Stimulated activated CD4-positive, alpha-beta T cell treated with anti-CD3 and anti-CD28 coated beads, Interleukin-12 subunit alpha, Interleukin-12 subunit beta, amount 100 ng/mL, for 48 hours (primary cell): ENCODE results near the gene GPR183.
A peak's percentile ranks its signal among the peaks of the same experiment; 100 is the strongest.

Experiments
- DNase-seq, 3 donors: peaks; one replicate each; pipeline ENCODE4 v3.0.0-alpha.2; 2020; ENCODE audit warnings: low read depth in 2 of 3, low spot score in 1 of 3

GPR183 gene

DNA sequence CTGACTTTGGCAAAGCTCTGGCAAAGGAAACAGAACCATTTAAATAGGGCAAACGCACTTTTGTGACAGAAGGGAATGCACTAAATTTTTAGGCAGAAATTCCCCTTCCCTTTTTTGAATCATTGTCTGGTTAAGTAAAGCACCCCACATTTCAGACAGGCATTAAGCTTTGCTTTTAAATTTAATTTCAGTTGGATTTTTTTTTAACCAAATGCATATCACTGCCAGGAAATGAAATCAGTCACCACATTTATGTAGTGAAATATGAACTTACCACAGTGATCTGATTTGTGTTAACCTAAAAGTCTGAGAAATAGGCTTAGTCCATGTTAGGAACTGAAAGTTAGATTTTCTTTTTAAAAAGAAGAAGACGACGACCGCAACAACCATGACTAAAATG lies 10.8 kb downstream of the GPR183 start:
- no peak for DNase-seq

DNA sequence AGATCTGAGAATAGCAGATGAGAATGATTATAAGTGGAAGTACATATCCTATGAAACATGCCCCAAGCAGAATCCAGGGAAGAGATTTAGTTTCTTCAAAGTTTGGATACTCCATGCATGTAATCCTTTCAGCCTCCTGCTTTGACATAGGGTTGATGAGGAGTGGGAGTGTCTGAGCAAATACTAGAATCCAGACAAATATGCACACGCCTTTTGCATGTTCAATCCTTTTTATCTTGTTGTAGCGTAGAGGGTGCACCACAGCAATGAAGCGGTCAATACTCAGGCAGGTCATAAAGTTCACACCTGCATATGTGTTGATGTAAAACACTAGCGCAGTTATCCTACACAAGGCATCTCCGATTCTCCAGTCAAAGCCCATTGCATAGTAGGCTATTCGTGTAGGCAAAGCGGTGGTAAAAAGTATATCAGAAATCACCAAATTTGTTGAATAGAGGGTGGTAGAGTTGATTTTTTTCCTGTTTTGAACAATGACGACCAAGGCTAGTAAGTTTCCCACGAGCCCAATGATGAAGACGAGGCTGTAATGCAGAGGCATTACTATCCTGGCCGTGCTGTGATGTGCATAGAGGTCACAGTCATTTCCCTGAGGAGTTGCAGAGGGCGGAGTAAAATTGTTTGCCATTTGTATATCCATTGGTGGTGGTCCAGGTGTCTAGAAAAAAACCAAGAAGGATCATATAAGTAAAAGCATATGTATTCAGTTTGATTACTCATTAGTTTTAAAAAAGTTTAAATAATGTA lies 11.5 kb downstream of the GPR183 start:
- DNase-seq, result no peak

DNA sequence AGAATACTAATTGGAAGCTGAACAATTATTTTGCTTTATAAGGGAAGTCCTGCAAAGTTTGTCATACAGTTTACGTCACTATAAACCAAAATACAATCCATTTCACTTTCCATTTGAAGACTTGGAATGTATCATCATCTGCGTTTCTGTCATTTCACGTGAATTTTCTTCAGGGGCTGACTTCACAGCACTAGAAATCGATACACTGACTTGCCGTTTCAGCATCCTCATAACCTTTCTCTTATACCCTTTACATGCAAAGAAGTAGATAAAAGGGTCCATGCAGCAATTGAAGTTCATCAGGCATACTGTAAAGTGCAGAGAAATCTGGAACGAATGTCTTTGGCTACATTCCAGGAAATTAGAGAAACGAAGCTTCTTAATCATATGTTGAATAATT lies 12.2 kb downstream of the GPR183 start:
- no peak for DNase-seq

DNA sequence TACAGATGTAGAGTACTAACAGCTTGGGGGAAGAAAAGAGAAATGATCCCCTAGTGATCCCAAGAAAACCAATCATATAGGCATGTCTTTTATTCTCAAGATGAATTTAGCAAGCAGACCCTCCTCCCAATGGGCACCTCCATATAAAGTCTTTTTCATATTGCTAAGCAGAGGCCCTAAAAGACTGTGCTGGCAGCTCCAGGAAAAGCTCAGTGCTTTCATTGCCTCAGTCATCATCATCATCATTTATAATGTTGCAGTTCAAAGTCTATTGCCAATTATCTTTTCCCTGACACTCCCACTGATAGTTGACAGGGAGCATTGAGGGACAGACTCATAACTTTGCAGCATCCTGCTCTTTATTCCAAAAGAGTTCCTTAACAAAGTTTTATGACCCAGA lies 13.0 kb downstream of the GPR183 start:
- DNase-seq, result no peak

DNA sequence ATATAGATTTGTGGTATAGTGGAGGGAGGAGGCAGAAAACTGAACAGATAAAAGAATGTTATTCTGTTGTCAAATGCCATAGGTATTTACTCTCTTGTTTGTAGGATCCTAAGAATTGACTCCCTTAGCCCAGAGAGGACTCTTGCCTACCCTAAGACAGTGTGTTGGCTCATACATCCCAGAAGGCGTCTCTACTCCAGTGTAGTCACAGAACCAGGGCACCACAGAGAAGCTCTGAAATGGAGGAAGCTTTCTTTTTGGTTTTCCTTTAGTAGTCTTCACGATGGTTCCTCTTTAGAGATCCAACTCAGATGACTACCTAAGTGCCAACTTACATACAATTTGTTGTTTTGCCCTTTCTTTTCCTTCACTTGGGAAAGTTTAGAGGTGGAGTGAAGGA lies 14.0 kb downstream of the GPR183 start:
- no peak for DNase-seq

DNA sequence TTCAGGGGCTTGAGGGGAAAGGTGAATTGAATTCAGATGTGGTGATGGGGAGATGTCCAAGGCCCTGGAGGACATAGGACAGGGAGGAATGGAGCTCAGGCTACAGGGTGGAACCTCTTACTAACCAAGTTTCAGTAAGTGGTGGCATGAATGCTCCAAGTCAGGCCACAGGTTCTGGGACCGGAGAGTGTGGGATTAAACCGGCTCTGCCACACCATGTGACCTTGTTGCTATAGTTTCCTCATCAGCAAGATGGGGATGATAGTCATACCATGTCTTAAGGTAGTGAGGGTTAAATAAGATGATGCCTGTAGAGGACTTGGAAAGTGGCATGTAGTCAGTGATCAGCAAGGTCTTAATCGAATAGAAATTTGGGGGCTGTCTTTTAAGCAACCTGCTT lies 16.3 kb downstream of the GPR183 start:
- DNase-seq, result no peak

DNA sequence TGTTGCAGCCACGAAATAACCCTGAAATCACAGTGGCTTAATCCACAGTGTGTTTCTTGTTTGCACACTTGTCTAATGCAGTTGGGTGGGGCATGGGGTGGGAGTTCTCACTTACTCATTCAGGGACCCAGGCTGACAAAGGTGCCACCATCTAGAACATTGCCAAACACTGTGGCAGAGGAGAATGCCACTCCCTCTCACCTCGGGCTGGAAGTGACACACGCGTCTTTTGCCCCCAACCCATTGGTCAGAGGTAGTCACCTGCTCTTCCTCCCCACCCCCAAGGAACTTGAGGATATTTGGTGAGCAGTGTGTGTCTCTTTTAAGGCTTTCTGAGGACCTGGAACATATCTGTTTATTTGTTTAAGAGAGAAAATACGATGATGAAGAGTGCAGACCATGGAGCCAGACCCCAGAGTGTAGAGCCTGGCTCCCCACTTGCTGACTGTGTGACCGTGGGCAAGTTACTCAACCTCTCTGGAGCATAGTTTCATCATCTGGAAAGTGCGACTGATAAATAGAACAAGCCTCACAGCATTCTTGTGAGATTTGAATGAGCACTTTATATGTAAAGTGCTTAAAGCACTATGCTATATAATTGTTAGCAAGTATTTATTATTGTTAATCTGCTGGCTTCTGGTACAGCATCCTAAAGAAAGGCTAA lies 17.4 kb downstream of the GPR183 start:
- DNase-seq, result peak in 2 of 3 donors; percentile 41 to 52

DNA sequence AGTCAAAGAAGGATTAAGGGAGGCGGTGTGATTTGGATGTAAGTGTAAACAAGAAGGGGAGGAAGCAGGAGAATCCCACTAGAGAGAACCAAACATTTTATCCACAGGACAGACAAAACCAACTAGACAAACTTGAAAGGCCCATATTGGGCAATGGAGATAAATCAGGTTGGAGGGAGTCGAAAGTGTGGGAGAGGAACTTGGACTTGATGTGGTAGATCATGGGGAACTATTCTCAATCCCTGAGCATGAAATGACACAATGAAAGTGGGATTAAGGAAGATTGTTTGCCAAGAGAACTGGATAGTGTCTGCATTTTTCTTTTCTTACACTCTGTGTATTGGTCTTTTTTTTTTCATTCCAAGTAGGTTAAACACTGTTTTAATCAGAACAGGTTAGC lies 17.9 kb downstream of the GPR183 start:
- DNase-seq, result no peak

DNA sequence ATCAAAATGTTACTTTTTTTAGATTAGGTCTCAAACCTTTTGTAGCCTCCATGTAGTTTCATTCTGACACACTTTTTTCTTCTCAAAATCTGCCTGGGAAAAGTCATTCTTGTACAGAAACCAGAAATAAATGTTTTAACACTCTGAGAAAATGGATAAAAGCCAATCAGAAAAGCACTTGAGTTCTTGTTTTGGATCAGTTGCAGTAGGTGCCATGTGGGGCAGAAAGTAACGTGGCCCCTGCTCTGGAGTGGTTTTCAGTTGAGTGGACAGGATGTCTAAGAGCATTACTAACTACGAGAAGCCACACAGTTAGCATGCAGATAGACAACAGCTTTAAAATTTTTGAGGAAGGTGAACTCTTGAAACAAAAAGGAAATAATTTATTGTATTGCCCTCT lies 19.1 kb downstream of the GPR183 start:
- peak; percentile 51 to 71 (median 55) for DNase-seq

DNA sequence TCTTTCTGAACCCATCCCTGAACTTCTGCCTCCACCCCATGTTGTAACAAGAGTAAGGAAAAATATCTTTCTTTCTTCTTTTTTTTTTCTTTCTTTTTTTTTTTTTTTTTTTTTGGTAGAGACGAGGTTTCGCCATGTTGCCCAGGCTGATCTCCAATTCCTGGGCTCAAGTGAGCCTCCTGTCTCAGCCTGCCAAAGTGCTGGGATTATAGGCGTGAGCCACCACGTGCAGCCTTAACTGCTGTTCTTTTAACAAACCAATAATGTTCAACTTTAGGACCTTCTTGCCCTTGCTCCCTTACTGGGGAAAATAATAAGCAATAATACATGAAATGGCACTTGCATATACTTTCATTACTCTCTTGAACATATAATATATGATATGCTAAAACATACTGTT lies 19.6 kb downstream of the GPR183 start:
- no peak for DNase-seq

DNA sequence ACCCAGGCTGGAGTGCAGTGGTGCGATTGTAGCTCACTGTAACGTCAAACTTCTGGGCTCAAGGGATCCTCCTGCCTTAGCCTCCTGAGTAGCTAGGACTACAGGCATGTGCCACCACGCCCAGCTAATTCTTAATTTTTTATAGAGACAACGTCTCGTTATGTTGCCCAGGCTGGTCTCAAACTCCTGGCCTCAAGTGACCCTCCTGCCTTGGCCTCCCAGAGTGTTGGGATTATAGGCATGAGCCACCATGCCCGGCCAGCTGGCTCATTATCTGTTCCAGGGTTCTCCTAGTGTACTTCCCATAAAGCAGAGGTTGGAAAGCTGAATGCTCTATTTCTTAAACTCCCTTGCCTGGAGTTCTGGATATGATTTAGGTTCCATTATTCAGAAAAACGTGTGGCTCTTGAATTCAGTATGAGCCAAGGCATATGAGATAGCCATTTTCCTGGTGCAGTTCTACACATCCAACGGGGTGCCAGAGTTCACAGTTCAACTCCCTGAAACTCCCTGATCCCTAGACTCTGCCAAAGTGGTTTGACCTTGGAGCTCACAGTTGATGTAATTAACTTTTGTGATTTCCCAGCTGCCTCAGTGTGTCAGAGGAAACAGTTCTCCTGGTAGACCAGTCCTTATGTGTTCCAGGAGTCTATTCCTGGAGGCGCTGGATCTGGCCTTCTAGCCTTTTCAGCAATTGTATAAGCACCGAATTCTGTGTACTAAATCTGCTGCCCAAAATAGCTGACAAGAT lies 21.6 kb downstream of the GPR183 start:
- DNase-seq, result no peak

DNA sequence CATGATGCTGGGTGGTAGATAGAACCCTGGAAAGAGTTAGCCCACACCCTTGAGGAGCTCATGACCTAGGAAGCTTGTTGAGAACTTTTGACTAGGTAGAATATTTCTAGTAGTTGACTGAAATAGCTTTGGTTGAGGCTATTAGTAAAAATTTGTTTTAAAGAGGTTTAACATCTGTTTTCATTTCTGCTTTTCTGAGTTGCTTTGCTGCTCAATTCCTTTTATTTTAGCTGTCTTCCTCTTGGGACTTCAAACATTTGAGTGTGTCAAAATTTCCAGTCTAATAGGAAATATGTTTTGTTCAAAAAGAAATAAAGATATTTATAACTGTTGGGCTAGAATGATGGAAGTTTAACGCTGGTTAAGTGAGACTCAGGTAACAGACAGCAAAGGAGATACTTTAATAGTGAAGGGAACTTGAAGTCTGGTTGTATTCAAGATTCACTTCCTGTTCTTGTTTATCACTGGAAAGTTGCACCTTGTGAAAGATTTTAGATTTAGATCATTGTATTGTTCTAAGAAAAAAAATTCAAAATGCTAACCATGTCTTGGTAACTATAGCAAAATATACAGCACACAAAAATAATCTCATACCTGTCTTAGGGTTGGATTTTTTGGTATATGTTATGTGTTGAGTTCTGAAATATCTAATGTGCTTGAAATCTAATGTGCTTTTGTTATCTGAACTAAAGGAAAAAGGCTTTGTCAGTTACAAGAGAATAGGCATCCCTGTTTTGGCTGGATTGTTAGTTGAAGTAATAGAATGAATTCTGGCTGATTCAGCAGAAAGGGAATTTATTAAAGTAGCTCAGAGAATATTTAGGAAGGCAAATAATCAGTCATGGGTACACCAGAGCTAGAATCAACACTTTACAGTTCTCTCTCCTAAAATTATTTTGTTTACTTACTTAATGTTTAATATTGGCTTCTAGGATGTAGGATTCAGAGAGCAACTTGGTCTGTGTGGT lies 24.7 kb downstream of the GPR183 start:
- no peak for DNase-seq

DNA sequence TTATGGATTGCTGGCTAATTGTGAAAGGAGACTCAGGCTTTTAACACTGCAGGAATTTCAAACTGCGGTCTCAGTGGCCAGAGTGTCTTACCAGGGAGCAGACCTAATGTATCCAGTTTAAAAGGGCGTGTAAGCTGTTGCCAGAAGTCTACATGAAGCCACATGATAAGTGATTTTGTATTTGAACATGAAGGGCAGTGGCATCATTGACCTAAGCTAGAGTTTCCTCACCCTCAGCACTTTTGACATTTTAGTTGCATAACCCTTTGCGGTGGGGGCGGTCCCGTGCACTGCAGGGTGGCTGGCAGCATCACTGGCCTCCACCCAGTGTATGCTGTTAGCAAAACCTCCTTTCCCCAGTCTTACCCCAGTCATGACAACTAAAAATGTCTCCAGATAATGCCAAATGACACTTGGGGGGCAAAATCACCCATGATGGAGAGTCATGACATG lies 25.4 kb downstream of the GPR183 start:
- no peak for DNase-seq

DNA sequence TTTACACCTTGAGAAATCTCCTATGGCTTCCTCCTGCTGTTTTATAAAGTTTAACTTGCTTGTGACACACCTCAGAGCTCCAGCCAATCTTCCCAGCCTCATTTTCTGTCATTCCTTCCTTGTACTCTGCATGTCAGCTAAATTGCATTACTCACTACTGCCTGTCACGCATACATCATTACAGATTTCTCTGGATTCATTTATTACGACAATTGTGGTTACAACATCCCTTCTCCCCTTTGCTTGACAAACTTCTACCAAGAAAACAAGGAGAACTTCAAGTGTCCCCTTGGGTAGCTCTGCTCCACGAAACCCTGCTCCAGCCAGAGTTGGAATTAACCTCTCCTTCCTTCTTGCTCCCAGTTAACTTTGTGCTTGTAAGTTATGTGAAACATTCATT lies 27.0 kb downstream of the GPR183 start:
- DNase-seq, result no peak

DNA sequence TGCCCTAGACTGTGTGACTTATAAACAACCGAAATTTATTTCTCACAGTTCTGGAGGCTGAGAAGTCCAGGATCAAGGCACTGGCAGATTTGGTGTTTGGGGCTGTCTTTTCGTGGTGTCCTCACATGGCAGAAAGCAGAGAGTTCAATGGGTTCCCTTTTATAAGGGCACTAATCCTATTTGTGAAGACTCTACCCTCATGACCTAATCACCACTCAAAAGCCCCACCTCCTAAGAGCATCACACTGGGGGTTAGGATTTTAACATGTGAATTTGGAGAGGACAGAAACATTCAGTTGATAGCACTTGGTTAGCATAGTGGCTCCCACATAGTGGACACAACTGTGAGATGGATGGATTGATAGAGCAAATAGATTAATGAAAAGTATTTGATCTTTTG lies 27.6 kb downstream of the GPR183 start:
- no peak for DNase-seq

DNA sequence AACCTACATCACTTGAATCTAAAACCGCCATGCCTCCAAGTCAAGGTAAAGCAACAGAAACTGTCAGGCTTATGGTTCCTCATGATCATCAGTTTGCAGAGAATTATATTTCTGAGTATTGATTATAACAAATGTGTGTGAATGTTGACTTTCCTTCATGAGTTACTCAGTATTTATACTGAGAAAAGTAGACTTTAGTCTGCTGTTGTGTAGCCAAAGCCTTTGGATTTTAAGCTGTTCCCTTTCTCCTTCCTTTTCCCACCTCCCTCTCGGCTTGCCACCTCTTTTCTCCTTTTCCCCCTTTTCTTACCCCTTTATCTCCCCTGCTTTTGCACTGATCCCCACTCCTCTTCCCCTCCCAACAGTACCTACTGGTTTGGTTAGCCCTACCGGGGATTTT lies 28.4 kb downstream of the GPR183 start:
- no peak for DNase-seq

DNA sequence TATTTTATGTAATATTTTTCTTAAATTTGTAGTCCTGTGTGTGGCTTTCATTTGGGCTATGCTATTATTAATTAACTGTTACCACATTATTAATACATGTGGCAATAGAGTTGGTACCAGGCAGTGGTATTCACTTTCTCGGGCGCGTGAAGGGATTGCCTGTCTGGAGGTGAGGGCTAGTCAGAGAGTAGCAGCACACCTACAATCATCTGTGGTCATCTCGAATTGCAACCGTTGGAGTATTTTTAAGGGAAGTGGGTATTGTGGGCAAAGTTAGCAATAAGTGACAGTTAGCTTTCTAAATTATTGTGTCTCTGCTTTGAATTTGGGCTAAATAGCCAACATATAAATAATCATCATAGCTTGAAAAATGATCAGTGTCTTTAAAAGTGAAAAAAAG lies 29.0 kb downstream of the GPR183 start:
- no peak for DNase-seq

DNA sequence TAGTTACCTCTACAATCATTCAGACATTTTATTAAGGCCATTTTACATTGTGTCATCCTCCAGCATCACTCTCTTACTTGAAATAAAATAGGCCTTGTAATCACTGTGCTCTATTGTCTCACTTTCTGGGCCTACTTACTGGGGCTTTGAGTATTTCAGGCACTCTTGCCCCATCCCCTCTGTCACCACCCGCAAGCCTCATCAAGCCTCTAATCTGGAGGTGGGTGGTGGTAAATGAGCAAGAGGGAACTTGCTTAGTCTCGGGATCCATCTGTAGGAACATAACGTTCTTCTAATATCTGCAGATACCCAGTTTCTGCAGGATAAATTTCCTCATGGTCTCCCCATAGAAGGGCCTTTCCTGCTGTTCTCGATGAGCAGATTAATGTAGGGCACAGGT lies 29.6 kb downstream of the GPR183 start:
- DNase-seq, result no peak

DNA sequence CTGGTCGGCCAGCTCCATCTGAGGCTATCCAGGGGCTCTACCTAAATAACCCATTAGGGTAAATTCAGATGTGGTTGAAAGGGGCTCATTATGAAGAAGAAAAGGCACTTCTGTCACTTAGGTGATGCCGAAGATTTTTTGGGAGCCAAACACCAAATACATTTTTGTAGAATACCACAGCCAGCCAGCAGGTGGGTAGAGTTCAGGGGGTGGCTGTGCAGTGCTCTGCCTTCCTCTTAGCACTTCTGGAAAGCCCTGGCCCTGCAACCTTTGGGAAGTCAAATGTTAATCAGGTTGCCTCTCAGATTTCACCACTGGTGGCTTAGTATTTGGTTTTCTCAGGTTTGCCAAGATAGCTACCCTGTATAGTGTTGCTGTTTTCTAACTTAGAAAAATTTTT lies 30.5 kb downstream of the GPR183 start:
- DNase-seq, result no peak

DNA sequence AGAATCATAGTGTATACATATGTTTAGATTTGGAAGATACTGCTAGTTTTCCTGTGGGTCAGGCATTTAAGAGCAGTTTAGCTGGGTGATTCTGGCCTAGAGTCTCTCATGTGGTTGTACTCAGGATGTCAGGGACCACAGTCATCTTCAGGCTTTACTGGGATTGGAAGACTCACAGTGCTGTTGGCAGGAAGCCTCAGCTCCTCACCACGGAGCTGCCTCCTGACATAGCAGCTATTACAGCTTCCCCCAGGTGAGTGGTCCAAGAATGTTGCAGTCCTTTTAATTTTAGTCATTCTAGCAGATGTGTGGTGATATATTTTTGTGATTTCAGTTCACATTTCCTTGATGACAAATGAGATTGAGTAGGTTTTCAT lies 32.1 kb downstream of the GPR183 start:
- DNase-seq, result peak in 1 of 3 donors; percentile 23

DNA sequence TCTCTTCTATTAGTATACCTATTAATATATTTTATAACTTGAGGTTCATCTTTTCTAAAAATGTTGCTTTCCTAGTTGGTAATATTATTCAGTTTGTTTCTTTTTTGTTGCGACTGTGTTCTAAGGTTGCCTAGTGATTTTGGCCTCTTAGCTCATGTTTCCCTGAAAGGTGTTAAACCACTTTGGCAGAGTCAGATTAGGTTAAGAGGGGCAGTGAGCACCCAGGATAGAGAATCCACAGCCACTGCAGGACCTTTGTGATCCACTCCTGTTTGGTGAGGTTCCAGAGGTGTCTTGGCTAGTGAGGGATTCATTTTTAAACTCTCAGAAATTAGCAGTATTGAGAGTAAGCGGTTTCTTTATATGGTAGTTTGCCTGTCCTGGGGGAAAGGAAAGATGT lies 34.1 kb downstream of the GPR183 start:
- no peak for DNase-seq
